Measurements from ENCODE around the gene TTC16. TPM values are rescaled to one million over a fixed set of nuclear protein-coding genes. Genes with fewer than 3 reads are reported as not detected.

Gene TTC16
- total and polyA plus RNA-seq, 4 donors, result 0.02 to 0.08 TPM; not detected in 2

DNA sequence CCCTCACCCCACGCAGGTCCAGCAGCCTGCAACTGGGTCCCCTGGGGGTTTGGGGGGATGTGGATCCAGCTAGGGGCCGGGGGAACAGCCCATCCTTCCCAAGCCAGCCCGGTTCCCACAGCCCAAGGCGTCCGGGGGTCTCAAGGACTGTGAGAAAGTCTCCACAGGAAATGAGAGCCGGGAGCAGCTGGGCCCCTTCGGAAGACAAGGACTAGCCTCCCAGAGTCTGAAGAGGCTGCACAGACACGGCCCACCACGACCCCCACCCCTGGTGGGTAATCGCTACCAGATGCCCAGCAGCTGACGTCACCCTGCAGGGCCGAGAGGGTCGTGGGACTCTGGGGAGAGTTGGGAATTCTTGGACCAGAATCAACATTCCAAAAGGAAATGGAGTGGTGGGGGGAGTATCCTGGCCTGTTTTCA is 52.0 kb downstream of the TTC16 start:
- Histone ChIP-seq H3K9me3 (ENCODE audit: control insufficient read depth in 4 of 4, low read length in 3 of 4) (no peaks in the 10 kb centered on the region), H3K27me3 (ENCODE audit: control insufficient read depth in 4 of 4, insufficient read depth in 4 of 4, low read length in 3 of 4) (no peaks in the 10 kb centered on the region), H3K27ac (ENCODE audit: low read depth in 1 of 2, low read length in 2 of 2) (peak overlapping the region; percentile 34 to 59), H3K36me3 (ENCODE audit: control insufficient read depth in 4 of 4, insufficient read depth in 3 of 4, low read depth in 1 of 4, low read length in 3 of 4) (no peaks in the 10 kb centered on the region), H3K4me3 (ENCODE audit: low read depth in 1 of 3, low read length in 3 of 3) (no peak overlapping the region), H3K4me1 (ENCODE audit: control insufficient read depth in 4 of 4, insufficient read depth in 4 of 4, low read length in 3 of 4) (peaks cover 0 to 15% (median 10%) of the 10 kb centered on the region in 4 donors), H3K9ac (ENCODE audit: low read depth in 1 of 2, low read length in 2 of 2) (no peak overlapping the region)
- no peak for DNase-seq (ENCODE audit: low spot score)
- no peak for TF ChIP-seq FOXA2 (IDR thresholded peaks at IDR 0.05)
- TF ChIP-seq, protein P1, sequence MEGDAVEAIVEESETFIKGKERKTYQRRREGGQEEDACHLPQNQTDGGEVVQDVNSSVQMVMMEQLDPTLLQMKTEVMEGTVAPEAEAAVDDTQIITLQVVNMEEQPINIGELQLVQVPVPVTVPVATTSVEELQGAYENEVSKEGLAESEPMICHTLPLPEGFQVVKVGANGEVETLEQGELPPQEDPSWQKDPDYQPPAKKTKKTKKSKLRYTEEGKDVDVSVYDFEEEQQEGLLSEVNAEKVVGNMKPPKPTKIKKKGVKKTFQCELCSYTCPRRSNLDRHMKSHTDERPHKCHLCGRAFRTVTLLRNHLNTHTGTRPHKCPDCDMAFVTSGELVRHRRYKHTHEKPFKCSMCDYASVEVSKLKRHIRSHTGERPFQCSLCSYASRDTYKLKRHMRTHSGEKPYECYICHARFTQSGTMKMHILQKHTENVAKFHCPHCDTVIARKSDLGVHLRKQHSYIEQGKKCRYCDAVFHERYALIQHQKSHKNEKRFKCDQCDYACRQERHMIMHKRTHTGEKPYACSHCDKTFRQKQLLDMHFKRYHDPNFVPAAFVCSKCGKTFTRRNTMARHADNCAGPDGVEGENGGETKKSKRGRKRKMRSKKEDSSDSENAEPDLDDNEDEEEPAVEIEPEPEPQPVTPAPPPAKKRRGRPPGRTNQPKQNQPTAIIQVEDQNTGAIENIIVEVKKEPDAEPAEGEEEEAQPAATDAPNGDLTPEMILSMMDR (IDR thresholded peaks at IDR 0.05; ENCODE audit: low read depth, low read length, missing input control), result no peak
- TF ChIP-seq, protein P2, sequence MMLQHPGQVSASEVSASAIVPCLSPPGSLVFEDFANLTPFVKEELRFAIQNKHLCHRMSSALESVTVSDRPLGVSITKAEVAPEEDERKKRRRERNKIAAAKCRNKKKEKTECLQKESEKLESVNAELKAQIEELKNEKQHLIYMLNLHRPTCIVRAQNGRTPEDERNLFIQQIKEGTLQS (IDR thresholded peaks at IDR 0.05), result no peak
- TF ChIP-seq YY1 (IDR thresholded peaks at IDR 0.05), result no peak
- TF ChIP-seq GABPA (IDR thresholded peaks at IDR 0.05 in 1 of 2, conservative IDR thresholded peaks at IDR 0.05 in 1 of 2), result no peak
- TF ChIP-seq SP1 (IDR thresholded peaks at IDR 0.05), result no peak
- TF ChIP-seq, protein P3, sequence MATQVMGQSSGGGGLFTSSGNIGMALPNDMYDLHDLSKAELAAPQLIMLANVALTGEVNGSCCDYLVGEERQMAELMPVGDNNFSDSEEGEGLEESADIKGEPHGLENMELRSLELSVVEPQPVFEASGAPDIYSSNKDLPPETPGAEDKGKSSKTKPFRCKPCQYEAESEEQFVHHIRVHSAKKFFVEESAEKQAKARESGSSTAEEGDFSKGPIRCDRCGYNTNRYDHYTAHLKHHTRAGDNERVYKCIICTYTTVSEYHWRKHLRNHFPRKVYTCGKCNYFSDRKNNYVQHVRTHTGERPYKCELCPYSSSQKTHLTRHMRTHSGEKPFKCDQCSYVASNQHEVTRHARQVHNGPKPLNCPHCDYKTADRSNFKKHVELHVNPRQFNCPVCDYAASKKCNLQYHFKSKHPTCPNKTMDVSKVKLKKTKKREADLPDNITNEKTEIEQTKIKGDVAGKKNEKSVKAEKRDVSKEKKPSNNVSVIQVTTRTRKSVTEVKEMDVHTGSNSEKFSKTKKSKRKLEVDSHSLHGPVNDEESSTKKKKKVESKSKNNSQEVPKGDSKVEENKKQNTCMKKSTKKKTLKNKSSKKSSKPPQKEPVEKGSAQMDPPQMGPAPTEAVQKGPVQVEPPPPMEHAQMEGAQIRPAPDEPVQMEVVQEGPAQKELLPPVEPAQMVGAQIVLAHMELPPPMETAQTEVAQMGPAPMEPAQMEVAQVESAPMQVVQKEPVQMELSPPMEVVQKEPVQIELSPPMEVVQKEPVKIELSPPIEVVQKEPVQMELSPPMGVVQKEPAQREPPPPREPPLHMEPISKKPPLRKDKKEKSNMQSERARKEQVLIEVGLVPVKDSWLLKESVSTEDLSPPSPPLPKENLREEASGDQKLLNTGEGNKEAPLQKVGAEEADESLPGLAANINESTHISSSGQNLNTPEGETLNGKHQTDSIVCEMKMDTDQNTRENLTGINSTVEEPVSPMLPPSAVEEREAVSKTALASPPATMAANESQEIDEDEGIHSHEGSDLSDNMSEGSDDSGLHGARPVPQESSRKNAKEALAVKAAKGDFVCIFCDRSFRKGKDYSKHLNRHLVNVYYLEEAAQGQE (IDR thresholded peaks at IDR 0.05), result no peak
- no peak for TF ChIP-seq EGR1 (IDR thresholded peaks at IDR 0.05; ENCODE audit: low read depth in 2 of 2)
- no peak for TF ChIP-seq HNF4G (IDR thresholded peaks at IDR 0.05)
- TF ChIP-seq, protein P4, sequence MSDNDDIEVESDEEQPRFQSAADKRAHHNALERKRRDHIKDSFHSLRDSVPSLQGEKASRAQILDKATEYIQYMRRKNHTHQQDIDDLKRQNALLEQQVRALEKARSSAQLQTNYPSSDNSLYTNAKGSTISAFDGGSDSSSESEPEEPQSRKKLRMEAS (IDR thresholded peaks at IDR 0.05), result no peak
- no peak for TF ChIP-seq RXRA (IDR thresholded peaks at IDR 0.05)
- TF ChIP-seq RAD21 (IDR thresholded peaks at IDR 0.05), result no peak
- TF ChIP-seq, protein P5, sequence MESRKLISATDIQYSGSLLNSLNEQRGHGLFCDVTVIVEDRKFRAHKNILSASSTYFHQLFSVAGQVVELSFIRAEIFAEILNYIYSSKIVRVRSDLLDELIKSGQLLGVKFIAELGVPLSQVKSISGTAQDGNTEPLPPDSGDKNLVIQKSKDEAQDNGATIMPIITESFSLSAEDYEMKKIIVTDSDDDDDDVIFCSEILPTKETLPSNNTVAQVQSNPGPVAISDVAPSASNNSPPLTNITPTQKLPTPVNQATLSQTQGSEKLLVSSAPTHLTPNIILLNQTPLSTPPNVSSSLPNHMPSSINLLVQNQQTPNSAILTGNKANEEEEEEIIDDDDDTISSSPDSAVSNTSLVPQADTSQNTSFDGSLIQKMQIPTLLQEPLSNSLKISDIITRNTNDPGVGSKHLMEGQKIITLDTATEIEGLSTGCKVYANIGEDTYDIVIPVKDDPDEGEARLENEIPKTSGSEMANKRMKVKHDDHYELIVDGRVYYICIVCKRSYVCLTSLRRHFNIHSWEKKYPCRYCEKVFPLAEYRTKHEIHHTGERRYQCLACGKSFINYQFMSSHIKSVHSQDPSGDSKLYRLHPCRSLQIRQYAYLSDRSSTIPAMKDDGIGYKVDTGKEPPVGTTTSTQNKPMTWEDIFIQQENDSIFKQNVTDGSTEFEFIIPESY (IDR thresholded peaks at IDR 0.05), result no peak
- TF ChIP-seq TAF1 (conservative IDR thresholded peaks at IDR 0.05), result no peak
- no peak for TF ChIP-seq FOXA1 (IDR thresholded peaks at IDR 0.05)
- no peak for TF ChIP-seq NR2F2 (IDR thresholded peaks at IDR 0.05)
- no peak for TF ChIP-seq HNF4A (conservative IDR thresholded peaks at IDR 0.05)
- WGBS, result 62% methylated on average over 13 of the region's 13 CpGs
